ENCODE measurements around the gene MAP4K1.

The MAP4K1 gene

GRCh38 chr19:38617764-38618589 lies at the start of gene MAP4K1:
Gene MAP4K1, minus strand, starts transcription at chr19:38617953. Its CDS starts 58 bp downstream, at chr19:38617895.
- peak; percentile 75 for DNase-seq

GRCh38 chr19:38666663-38667511 lies 49.1 kb upstream of the MAP4K1 start:
- DNase-seq, result peak; percentile 73

GRCh38 chr19:38665950-38666662 lies 48.4 kb upstream of the MAP4K1 start:
- no peak for DNase-seq

GRCh38 chr19:38665219-38665931 lies 47.6 kb upstream of the MAP4K1 start:
- no peak for DNase-seq

GRCh38 chr19:38664503-38665211 lies 46.9 kb upstream of the MAP4K1 start:
- DNase-seq, result no peak

GRCh38 chr19:38663957-38664502 lies 46.3 kb upstream of the MAP4K1 start:
- no peak for DNase-seq

GRCh38 chr19:38663156-38663651 lies 45.5 kb upstream of the MAP4K1 start:
- no peak for DNase-seq

- no peak for DNase-seq
Observed at GRCh38 chr19:38662537-38663155, 44.9 kb upstream of the MAP4K1 start.

GRCh38 chr19:38661996-38662395 lies 44.2 kb upstream of the MAP4K1 start:
- DNase-seq, result no peak

GRCh38 chr19:38661136-38661535 lies 43.4 kb upstream of the MAP4K1 start:
- no peak for DNase-seq

- no peak for DNase-seq
Observed at GRCh38 chr19:38660724-38661123, 43.0 kb upstream of the MAP4K1 start.

- peak; percentile 92 for DNase-seq
Observed at GRCh38 chr19:38658462-38659306, 40.9 kb upstream of the MAP4K1 start.

GRCh38 chr19:38657633-38658222 lies 40.0 kb upstream of the MAP4K1 start:
- peak; percentile 69 for DNase-seq

- DNase-seq, result peak; percentile 34
Observed at GRCh38 chr19:38656171-38656981, 38.6 kb upstream of the MAP4K1 start.

- DNase-seq, result no peak
Observed at GRCh38 chr19:38655148-38655824, 37.5 kb upstream of the MAP4K1 start.

GRCh38 chr19:38654628-38655055 lies 36.9 kb upstream of the MAP4K1 start:
- peak; percentile 25 for DNase-seq

GRCh38 chr19:38653028-38653571 lies 35.3 kb upstream of the MAP4K1 start:
- DNase-seq, result peak; percentile 78

Measured in NCI-H69 (cell line).